ENCODE measurements around the gene USP49. TPM values are rescaled to one million over a fixed set of nuclear protein-coding genes. Genes with fewer than 3 reads are reported as not detected.

The USP49 gene
- total RNA-seq, 1 experiment from 2014 or later = 6.9 TPM

DNA sequence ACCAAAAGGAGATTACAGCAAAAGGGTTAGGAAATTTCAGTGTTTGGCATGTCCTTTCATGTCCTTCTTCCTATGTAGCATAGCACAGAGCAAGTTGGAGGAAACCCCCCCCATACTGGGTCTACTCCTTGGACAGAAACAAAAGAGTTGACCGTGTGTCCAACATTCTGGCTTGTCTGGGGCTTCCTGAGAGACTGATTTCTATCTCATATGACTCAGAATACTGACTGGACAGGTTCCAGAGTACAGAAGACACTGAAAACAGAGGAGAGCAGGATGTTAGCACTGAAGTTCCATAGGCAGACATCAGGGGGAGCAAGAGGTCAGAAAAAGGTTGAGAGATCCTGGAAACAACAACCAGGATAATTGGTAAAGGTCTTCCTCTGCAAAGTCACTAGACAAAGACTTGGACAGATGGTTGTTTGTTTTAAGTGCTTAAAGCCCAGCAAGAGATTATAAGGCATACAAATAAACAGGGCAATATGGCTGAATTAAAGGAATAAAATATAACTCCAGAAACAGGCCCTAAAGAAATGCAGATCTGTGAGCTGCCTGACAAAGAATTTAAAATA lies 48.4 kb downstream of the USP49 start:
- CTCF ChIA-PET = interaction anchor here (1.0 to 1.9 kb wide), 5 partner anchors 10 to 198 kb away, joined by 3 to 7 read pairs (median 4); partner anchors contain the start of genes BYSL and MED20
- Histone ChIP-seq H3K9me2 (ENCODE audit: insufficient read depth) (no peaks in the 10 kb centered on the region), H3K9me3 (ENCODE audit: control insufficient read depth in 1 of 2, insufficient read depth in 1 of 2, low read depth in 1 of 2, low read length in 2 of 2) (no peaks in the 10 kb centered on the region), H3K4me1 (ENCODE audit: control insufficient read depth in 1 of 2, insufficient read depth in 2 of 2, low read length in 2 of 2) (peaks cover 5 to 9% of the 10 kb centered on the region in 2 experiments), H3K4me2 (ENCODE audit: low read length) (peak overlapping the region; percentile 30), H2AFZ (ENCODE audit: low read depth, low read length, poor library complexity, severe bottlenecking) (no peak overlapping the region), H4K20me1 (ENCODE audit: insufficient read depth) (no peaks in the 10 kb centered on the region), H3K36me3 (ENCODE audit: control insufficient read depth in 1 of 2, insufficient read depth in 2 of 2, low read length in 2 of 2) (no peaks in the 10 kb centered on the region), H3K79me2 (ENCODE audit: insufficient read depth, low read length) (no peaks in the 10 kb centered on the region), H3K27me3 (ENCODE audit: insufficient read depth, low read length) (no peaks in the 10 kb centered on the region), H3K9ac (ENCODE audit: low read length) (no peak overlapping the region), H3K4me3 (replicated peaks in 1 of 2; ENCODE audit: low read depth in 1 of 2, low read length in 2 of 2) (no peak overlapping the region), H3K27ac (ENCODE audit: low read depth, low read length) (peak overlapping the region; percentile 52; the same call in 1 of the 2 replicates)
- intact Hi-C loops (cut with micrococcal nuclease) = loop anchor here (1.0 to 2.0 kb wide), 2 partner anchors 90 to 198 kb away; no protein-coding TSS in a partner anchor
- BruUV-seq (replicated peaks) = no TSS peak
- DNase-seq (ENCODE audit: low read depth, low spot score) (peak; percentile 68), ATAC-seq (peak; percentile 95)
- RAD21 ChIA-PET (ENCODE audit: low non-redundant PET in 1 of 2, low total read pairs in 2 of 2, uncharacterized antibody in 2 of 2, unreplicated experiment in 2 of 2) = no interaction called here
- POLR2A ChIA-PET = no interaction called here
- no peak for TF ChIP-seq SRF (IDR thresholded peaks at IDR 0.05; ENCODE audit: low read depth)
- no peak; the same call in 1 of the 2 replicates for TF ChIP-seq SP1 (IDR thresholded peaks at IDR 0.05; ENCODE audit: low read depth)
- TF ChIP-seq YY1 (IDR thresholded peaks at IDR 0.05; ENCODE audit: extremely low read depth, insufficient replicate concordance, low read depth, low read length) = no peak
- TF ChIP-seq, protein P1, sequence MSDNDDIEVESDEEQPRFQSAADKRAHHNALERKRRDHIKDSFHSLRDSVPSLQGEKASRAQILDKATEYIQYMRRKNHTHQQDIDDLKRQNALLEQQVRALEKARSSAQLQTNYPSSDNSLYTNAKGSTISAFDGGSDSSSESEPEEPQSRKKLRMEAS (IDR thresholded peaks at IDR 0.05) = 0 out of 2 replicates have a peak, but pooled peaks have one; percentile 14
- no peak for TF ChIP-seq EGR1 (IDR thresholded peaks at IDR 0.05; ENCODE audit: low read depth)
- TF ChIP-seq SIN3A (IDR thresholded peaks at IDR 0.05; ENCODE audit: low read depth) = no peak
- TF ChIP-seq ZNF274 (IDR thresholded peaks at IDR 0.05; ENCODE audit: low read depth, low read length) = no peak
- peak; percentile 36; the same call in 1 of the 2 replicates for TF ChIP-seq FOSL1 (IDR thresholded peaks at IDR 0.05; ENCODE audit: low read depth)
- TF ChIP-seq, protein P2, sequence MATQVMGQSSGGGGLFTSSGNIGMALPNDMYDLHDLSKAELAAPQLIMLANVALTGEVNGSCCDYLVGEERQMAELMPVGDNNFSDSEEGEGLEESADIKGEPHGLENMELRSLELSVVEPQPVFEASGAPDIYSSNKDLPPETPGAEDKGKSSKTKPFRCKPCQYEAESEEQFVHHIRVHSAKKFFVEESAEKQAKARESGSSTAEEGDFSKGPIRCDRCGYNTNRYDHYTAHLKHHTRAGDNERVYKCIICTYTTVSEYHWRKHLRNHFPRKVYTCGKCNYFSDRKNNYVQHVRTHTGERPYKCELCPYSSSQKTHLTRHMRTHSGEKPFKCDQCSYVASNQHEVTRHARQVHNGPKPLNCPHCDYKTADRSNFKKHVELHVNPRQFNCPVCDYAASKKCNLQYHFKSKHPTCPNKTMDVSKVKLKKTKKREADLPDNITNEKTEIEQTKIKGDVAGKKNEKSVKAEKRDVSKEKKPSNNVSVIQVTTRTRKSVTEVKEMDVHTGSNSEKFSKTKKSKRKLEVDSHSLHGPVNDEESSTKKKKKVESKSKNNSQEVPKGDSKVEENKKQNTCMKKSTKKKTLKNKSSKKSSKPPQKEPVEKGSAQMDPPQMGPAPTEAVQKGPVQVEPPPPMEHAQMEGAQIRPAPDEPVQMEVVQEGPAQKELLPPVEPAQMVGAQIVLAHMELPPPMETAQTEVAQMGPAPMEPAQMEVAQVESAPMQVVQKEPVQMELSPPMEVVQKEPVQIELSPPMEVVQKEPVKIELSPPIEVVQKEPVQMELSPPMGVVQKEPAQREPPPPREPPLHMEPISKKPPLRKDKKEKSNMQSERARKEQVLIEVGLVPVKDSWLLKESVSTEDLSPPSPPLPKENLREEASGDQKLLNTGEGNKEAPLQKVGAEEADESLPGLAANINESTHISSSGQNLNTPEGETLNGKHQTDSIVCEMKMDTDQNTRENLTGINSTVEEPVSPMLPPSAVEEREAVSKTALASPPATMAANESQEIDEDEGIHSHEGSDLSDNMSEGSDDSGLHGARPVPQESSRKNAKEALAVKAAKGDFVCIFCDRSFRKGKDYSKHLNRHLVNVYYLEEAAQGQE (IDR thresholded peaks at IDR 0.05; ENCODE audit: low read depth) = no peak
- TF ChIP-seq POLR2AphosphoS5 (IDR thresholded peaks at IDR 0.05; ENCODE audit: low read depth, low read length) = no peak
- peak; percentile 63; the same call in 1 of the 2 replicates for TF ChIP-seq CBX3 (IDR thresholded peaks at IDR 0.05; ENCODE audit: low read depth)
- TF ChIP-seq ZFX (IDR thresholded peaks at IDR 0.05) = no peak
- TF ChIP-seq, protein P3, sequence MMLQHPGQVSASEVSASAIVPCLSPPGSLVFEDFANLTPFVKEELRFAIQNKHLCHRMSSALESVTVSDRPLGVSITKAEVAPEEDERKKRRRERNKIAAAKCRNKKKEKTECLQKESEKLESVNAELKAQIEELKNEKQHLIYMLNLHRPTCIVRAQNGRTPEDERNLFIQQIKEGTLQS (IDR thresholded peaks at IDR 0.05) = no peak
- TF ChIP-seq ELF1 (IDR thresholded peaks at IDR 0.05; ENCODE audit: borderline replicate concordance, low read depth) = no peak
- TF ChIP-seq EZH2phosphoT487 (IDR thresholded peaks at IDR 0.05; ENCODE audit: borderline replicate concordance) = no peak
- TF ChIP-seq RAD21 (IDR thresholded peaks at IDR 0.05; ENCODE audit: low read depth) = peak; percentile 83
- TF ChIP-seq, protein P4, sequence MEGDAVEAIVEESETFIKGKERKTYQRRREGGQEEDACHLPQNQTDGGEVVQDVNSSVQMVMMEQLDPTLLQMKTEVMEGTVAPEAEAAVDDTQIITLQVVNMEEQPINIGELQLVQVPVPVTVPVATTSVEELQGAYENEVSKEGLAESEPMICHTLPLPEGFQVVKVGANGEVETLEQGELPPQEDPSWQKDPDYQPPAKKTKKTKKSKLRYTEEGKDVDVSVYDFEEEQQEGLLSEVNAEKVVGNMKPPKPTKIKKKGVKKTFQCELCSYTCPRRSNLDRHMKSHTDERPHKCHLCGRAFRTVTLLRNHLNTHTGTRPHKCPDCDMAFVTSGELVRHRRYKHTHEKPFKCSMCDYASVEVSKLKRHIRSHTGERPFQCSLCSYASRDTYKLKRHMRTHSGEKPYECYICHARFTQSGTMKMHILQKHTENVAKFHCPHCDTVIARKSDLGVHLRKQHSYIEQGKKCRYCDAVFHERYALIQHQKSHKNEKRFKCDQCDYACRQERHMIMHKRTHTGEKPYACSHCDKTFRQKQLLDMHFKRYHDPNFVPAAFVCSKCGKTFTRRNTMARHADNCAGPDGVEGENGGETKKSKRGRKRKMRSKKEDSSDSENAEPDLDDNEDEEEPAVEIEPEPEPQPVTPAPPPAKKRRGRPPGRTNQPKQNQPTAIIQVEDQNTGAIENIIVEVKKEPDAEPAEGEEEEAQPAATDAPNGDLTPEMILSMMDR (IDR thresholded peaks at IDR 0.05 in 2 of 3, conservative IDR thresholded peaks at IDR 0.05 in 1 of 3; ENCODE audit: borderline replicate concordance in 1 of 3, insufficient read depth in 1 of 3, low read depth in 2 of 3, low read length in 2 of 3) = peak; percentile 78 to 87 (median 80)
- TF ChIP-seq JUND (IDR thresholded peaks at IDR 0.05) = peak; percentile 45
- no peak for TF ChIP-seq EZH2 (IDR thresholded peaks at IDR 0.05)
- no peak for TF ChIP-seq POLR2A (IDR thresholded peaks at IDR 0.05; ENCODE audit: borderline replicate concordance, extremely low read depth, insufficient read depth, insufficient read length)
- TF ChIP-seq, protein P5, sequence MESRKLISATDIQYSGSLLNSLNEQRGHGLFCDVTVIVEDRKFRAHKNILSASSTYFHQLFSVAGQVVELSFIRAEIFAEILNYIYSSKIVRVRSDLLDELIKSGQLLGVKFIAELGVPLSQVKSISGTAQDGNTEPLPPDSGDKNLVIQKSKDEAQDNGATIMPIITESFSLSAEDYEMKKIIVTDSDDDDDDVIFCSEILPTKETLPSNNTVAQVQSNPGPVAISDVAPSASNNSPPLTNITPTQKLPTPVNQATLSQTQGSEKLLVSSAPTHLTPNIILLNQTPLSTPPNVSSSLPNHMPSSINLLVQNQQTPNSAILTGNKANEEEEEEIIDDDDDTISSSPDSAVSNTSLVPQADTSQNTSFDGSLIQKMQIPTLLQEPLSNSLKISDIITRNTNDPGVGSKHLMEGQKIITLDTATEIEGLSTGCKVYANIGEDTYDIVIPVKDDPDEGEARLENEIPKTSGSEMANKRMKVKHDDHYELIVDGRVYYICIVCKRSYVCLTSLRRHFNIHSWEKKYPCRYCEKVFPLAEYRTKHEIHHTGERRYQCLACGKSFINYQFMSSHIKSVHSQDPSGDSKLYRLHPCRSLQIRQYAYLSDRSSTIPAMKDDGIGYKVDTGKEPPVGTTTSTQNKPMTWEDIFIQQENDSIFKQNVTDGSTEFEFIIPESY (IDR thresholded peaks at IDR 0.05; ENCODE audit: extremely low read depth, insufficient replicate concordance, low read length) = no peak

All from HCT116 (cell line).